GM19452 (cell line): Measurements from ENCODE around the gene VOPP1.
A peak's percentile ranks its signal among the peaks of the same experiment; 100 is the strongest.
"Not testable (repeated sequence)": the region's sequence is repeated elsewhere in the genome, so short reads cannot be mapped to it uniquely, and the experiment has no call there.

ENCODE experiments used
- ATAC-seq: cut with Tn5 transposase; IDR thresholded peaks from one replicate; pipeline ENCODE4 v1.9.1; 2021; ENCODE audit not compliant: unreplicated experiment

VOPP1 gene

GRCh38 chr7:55572378-55573233 is at the start of gene VOPP1:
TSS of gene VOPP1 (minus strand) at chr7:55572502. CDS start at chr7:55572324, 178 bp downstream.
- ATAC-seq: peak; percentile 47

- ATAC-seq: no peak
Observed at GRCh38 chr7:55618913-55619312, 46.6 kb upstream of the VOPP1 start.

- ATAC-seq: not testable (repeated sequence)
Observed at GRCh38 chr7:55614365-55615064, 42.2 kb upstream of the VOPP1 start.

GRCh38 chr7:55609726-55610125 is 37.4 kb upstream of the VOPP1 start:
- ATAC-seq: not testable (repeated sequence)

GRCh38 chr7:55605661-55606060 is 33.4 kb upstream of the VOPP1 start:
- not testable (repeated sequence) for ATAC-seq

GRCh38 chr7:55597944-55598499 is 25.7 kb upstream of the VOPP1 start:
- ATAC-seq: not testable (repeated sequence)

GRCh38 chr7:55597214-55597739 is 25.0 kb upstream of the VOPP1 start:
- ATAC-seq: not testable (repeated sequence)

- ATAC-seq: no peak
Observed at GRCh38 chr7:55595511-55595910, 23.2 kb upstream of the VOPP1 start.

- no peak for ATAC-seq
Observed at GRCh38 chr7:55594870-55595269, 22.6 kb upstream of the VOPP1 start.

GRCh38 chr7:55594414-55594813 is 22.1 kb upstream of the VOPP1 start:
- no peak for ATAC-seq

GRCh38 chr7:55593515-55594318 is 21.4 kb upstream of the VOPP1 start:
- ATAC-seq: peak; percentile 53

- ATAC-seq: no peak
Observed at GRCh38 chr7:55593172-55593514, 20.8 kb upstream of the VOPP1 start.

GRCh38 chr7:55592492-55592891 is 20.2 kb upstream of the VOPP1 start:
- ATAC-seq: no peak

- no peak for ATAC-seq
Observed at GRCh38 chr7:55591282-55591931, 19.1 kb upstream of the VOPP1 start.

- ATAC-seq: no peak
Observed at GRCh38 chr7:55590517-55591281, 18.4 kb upstream of the VOPP1 start.

- ATAC-seq: no peak
Observed at GRCh38 chr7:55589905-55590304, 17.6 kb upstream of the VOPP1 start.

- no peak for ATAC-seq
Observed at GRCh38 chr7:55588976-55589604, 16.8 kb upstream of the VOPP1 start.

GRCh38 chr7:55588379-55588699 is 16.0 kb upstream of the VOPP1 start:
- no peak for ATAC-seq

GRCh38 chr7:55587687-55588378 is 15.5 kb upstream of the VOPP1 start:
- no peak for ATAC-seq
